ENCODE measurements around the gene SMURF2.
"Not testable (repeated sequence)": the region's sequence is repeated elsewhere in the genome, so short reads cannot be mapped to it uniquely, and the experiment has no call there.

The SMURF2 gene

GRCh38 chr17:64664299-64664981 is 2.3 kb upstream of the SMURF2 start:
- not testable (repeated sequence) for DNase-seq

- DNase-seq, result not testable (repeated sequence)
Measured at GRCh38 chr17:64663836-64664235, 1.7 kb upstream of the SMURF2 start.

DNA sequence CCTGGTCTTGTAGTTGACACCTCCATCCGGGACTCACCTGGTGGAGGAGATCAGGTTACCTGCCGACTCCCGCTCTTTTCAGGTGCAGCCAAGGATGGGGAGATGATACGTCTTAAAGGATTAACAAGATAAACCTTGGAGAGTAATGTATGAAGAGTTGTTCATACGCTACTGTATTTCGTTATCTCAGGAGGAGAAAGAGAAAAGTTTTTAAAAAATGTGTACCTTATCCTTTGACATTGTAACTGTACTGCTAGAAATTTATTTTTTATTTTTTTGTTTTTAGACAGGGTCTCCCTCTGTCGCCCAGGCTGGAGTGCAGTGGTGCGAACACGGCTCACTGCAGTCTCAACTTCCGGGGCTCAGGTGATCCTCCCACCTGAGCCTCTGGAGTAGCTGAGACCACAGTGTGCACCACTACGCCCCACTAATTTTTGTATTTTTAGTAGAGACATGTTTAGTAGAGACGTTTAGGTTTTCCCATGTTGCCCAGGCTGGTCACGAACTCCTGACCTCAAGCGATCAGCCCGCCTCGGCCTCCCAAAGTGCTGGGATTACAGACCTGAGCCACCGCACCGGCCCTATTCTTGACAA is 764 bp upstream of the SMURF2 start:
- DNase-seq, result no peak

DNA sequence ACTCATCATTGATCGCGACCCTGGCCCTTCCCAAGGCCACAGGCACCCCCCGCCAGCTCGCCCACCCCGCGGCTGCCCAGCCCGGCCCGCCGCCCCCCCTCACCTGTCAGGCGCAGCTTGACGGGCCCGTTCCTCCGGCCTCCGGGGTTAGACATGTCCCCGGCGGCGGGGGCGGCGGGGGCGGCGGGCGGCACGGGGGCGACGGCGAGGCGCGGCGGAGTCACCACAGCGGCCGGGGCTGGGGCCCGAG is 456 bp downstream of the SMURF2 start:
- no peak for DNase-seq

DNA sequence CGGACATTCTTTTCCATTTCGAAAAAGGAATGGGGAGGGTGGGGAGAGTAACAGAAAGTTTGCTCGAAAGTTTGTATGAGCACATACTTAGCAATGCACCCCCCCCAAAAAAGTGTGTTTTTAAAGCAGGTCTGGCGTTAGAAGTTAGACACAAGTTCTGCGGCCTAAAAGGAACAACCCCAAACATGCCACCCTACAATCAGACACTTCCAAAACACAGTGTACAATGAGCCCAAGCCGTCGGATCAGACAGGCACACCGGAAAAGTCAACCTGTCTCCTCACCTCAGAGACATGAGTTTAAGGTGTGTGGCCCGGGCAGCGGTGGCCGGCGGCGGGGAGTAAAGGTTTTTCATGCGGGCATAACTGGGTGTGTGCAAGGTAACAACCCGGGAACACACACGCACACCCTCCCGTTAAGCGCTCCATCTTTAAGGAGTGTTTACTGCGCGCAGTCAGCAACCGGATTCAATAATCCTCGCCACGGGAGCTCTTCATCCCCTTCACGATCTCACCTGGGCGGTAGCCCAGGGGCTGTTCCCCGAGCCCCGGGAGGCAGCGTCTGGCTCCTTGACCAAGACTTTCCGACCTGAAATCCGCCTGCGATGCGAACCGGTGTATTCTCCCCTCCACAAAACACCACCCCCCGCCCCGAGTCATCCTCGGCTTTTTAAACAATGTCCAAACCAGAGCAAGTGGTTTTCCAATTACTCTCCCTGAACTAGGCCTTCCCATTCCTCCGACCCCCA is 955 bp downstream of the SMURF2 start:
- DNase-seq, result not testable (repeated sequence)

GRCh38 chr17:64660195-64660977 is 1.7 kb downstream of the SMURF2 start:
- not testable (repeated sequence) for DNase-seq

DNA sequence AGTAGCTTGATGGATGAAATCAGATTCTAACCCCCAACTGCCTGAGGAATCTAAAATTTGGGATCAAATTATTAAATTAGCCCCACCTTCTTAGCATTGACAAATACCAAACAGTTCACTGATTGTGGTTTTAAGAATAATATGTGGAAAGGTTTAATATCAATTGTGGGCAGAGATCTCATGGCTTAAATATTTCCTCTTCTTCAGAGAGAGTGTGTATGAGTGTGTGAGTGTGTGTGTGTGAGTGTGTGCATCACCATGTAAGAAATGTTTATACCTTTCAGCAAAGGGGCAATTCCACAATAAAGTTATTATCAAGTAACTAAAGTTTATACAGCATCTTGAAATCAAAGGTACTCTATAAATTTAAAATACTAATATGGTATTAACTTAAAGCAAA is 3.2 kb downstream of the SMURF2 start:
- DNase-seq, result no peak

- no peak for DNase-seq
Measured at GRCh38 chr17:64657610-64658125, 4.4 kb downstream of the SMURF2 start.

DNA sequence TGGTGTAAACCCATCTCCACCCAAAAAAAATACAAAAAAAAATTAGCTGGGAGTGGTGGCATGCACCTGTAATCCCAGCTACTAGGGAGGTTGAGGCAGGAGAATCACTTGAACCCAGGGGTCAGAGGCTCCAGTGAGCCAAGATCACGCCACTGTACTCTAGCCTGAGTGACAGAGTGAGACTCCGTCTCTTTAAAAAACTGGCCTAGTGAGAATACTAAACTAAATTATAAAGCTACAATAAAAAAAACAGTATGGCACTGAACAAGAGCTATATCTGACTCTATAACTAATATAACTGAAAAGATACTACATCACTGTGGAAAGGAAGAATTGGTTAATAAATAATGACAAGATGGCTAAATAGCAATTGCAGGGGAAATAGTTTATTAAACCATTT is 6.4 kb downstream of the SMURF2 start:
- no peak for DNase-seq

- DNase-seq, result no peak
Measured at GRCh38 chr17:64653985-64654355, 8.1 kb downstream of the SMURF2 start.

DNA sequence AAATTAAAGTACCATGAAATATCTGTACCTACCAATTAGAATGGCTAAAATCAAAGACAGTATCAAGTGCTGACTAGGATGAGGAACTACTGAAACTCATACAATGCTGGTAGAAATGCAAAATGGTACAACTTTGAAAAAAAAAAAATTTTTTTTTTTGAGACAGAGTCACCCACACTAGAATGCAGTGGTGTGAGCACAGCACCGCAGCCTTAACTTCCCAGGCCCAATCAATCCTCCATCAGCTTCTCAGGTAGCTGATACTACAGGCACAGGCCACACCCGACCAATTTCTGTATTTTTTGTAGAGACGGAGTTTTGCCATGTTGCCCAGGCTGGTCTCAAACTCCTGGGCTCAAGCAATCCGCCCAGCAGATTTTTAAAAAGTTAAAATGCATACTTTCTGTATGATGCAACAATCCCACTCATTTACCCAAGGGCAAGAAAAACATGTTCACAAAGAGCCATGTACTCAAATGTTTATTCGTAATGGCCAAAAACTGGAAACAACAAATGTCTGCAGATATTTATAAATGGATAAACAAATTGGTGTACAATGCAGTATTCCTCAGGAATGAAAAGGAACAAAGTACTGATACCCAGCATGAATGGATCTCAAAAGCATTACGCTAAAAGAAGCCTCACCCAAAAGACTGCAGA is 8.7 kb downstream of the SMURF2 start:
- DNase-seq, result no peak

GRCh38 chr17:64651889-64652288 is 10.2 kb downstream of the SMURF2 start:
- no peak for DNase-seq

DNA sequence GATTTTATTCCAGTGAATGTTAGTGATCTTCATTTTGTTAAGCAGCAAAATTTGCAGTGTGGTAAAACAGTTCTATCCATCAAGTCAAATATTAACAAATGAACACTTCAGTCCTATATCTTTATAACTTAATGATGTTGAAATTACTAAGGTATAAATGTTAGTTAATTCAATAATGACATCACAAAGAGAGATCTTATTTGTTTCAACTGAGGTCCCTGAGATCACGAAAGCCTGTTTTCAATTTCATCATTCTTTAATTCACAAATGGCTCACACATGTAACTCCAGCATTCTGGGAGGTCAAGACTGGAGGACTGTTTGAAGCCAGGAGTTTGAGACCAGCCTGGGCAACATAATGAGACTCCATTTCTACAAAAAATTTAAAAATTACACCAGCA is 13.9 kb downstream of the SMURF2 start:
- no peak for DNase-seq

- no peak for DNase-seq
Measured at GRCh38 chr17:64647817-64648216, 14.3 kb downstream of the SMURF2 start.

GRCh38 chr17:64639516-64639915 is 22.6 kb downstream of the SMURF2 start:
- no peak for DNase-seq

DNA sequence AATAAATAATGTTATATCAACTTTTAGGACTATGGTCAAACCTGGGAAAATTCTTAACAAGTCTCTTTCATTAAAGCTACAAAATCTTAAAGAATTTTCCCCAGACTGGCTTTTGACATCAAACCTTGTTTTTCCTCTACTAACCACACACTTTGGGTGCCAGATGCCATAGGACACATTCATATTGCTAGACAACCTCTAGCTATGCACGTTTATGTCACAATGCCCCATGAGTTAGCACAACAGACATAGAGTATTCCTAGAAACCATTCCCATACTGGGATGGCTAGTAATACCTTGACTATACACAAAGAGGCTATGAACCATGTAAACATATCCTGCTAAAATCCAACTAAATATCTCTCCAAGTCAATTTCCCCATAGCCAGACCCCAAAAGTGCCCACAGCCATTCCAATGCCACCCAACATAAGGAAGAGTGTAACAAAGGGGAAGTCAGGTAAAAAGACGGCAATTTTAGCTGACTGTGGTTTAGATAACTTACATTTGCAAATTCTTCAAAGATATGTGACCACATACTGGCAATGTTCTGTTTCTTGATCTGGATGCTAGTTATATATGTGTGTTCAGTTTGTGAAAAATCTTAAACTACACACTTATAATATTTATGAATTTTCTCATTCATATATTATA is 23.4 kb downstream of the SMURF2 start:
- no peak for DNase-seq

GRCh38 chr17:64635647-64636305 is 26.3 kb downstream of the SMURF2 start:
- no peak for DNase-seq

GRCh38 chr17:64634218-64634617 is 27.9 kb downstream of the SMURF2 start:
- no peak for DNase-seq

- no peak for DNase-seq
Measured at GRCh38 chr17:64632606-64633005, 29.5 kb downstream of the SMURF2 start.

- DNase-seq, result no peak
Measured at GRCh38 chr17:64632194-64632593, 29.9 kb downstream of the SMURF2 start.

- DNase-seq, result no peak
Measured at GRCh38 chr17:64630309-64631223, 31.5 kb downstream of the SMURF2 start.

Measured in NCI-H524 treated with DMSO at 0.1 percent for 48 hours (cell line).